K562 (cell line): ENCODE data around the gene VEGFB. TPM values are rescaled to one million over a fixed set of nuclear protein-coding genes. Genes with fewer than 3 reads are reported as not detected.
A peak's percentile ranks its signal among the peaks of the same experiment; 100 is the strongest.

Source experiments
- ARID4B ChIP-seq: sonication (generic); formaldehyde crosslinking; IDR thresholded peaks from 2 replicates; pipeline ENCODE4 v1.8.0; 2022; ENCODE audit warnings: mild to moderate bottlenecking, missing genetic modification reagents
- CREM ChIP-seq: IDR thresholded peaks from 2 replicates; pipeline ENCODE4 v1.6.1; 2014; ENCODE audit warnings: antibody characterized with exemption, low read depth
- E2F1 ChIP-seq: sonication (generic); formaldehyde crosslinking; IDR thresholded peaks from 2 replicates; pipeline ENCODE4 v1.8.1; 2023; ENCODE audit warnings: mild to moderate bottlenecking, missing genetic modification reagents, moderate library complexity
- EHMT2 ChIP-seq: fragments of 450-650 bp; IDR thresholded peaks from 2 replicates; pipeline ENCODE4 v1.6.1; 2018; ENCODE audit warnings: antibody characterized with exemption
- EP400 ChIP-seq: fragments of 450-650 bp; IDR thresholded peaks from 2 replicates; pipeline ENCODE4 v1.6.1; 2017; ENCODE audit warnings: antibody characterized with exemption, mild to moderate bottlenecking, moderate library complexity
- ESRRA ChIP-seq: fragments of 450-650 bp; IDR thresholded peaks from 2 replicates; pipeline ENCODE4 v1.6.1; 2014; ENCODE audit warnings: low read depth, mild to moderate bottlenecking, moderate library complexity, borderline replicate concordance
- IRF1 ChIP-seq: sonication (generic); formaldehyde crosslinking; IDR thresholded peaks from 2 replicates; pipeline ENCODE4 v1.8.0; 2022; ENCODE audit warnings: missing genetic modification reagents, mild to moderate bottlenecking, borderline replicate concordance
- JUNB ChIP-seq: fragments of 450-650 bp; formaldehyde crosslinking; conservative IDR thresholded peaks from 2 replicates; pipeline ENCODE4 v1.4.0; 2020; ENCODE audit warnings: mild to moderate bottlenecking
- MNT ChIP-seq, 2 experiments: fragments of 450-650 bp; conservative IDR thresholded peaks; 2 replicates each; pipeline ENCODE4 v1.6.1; 2017; ENCODE audit warnings: mild to moderate bottlenecking in 2 of 2, moderate library complexity in 2 of 2
- POLR2G ChIP-seq: fragments of 200-400 bp; formaldehyde crosslinking; IDR thresholded peaks from 2 replicates; pipeline ENCODE4 v1.6.1; 2017; ENCODE audit warnings: low read depth, mild to moderate bottlenecking, antibody characterized with exemption, low read length, moderate library complexity
- POLR3A ChIP-seq: IDR thresholded peaks from 2 replicates; pipeline ENCODE4 v1.6.1; 2011; ENCODE audit warnings: borderline replicate concordance, mild to moderate bottlenecking, moderate library complexity; ENCODE audit not compliant: insufficient read length, insufficient read depth; ENCODE audit errors: extremely low read depth
- SIN3B ChIP-seq: fragments of 450-650 bp; IDR thresholded peaks from 2 replicates; pipeline ENCODE4 v1.6.1; 2017; ENCODE audit warnings: low read depth, mild to moderate bottlenecking, moderate library complexity
- SUPT5H ChIP-seq: fragments of 450-650 bp; IDR thresholded peaks from 2 replicates; pipeline ENCODE4 v1.6.1; 2016
- TAL1 ChIP-seq: fragments of 450-650 bp; IDR thresholded peaks from 2 replicates; pipeline ENCODE4 v1.6.1; 2016; ENCODE audit warnings: mild to moderate bottlenecking
- ZNF174 ChIP-seq: fragments of 250-450 bp; sonication (Bioruptor Pico); IDR thresholded peaks from 2 replicates; pipeline ENCODE4 v1.4.0; 2020; ENCODE audit warnings: mild to moderate bottlenecking
- ZNF395 ChIP-seq: fragments of 200-800 bp; sonication (Bioruptor generic); IDR thresholded peaks from 2 replicates; pipeline ENCODE4 v1.6.1; 2017; ENCODE audit warnings: missing genetic modification characterization, missing compliant biosample characterization
- polyA plus RNA-seq, 8 experiments: library from polyadenylated mRNA; depleted of rRNA in 4 of 8; stranded (reverse) in 5 of 8; unstranded in 3 of 8; fragments of >200 nt; fragmentation: Nextera tagmentation in 2 of 8; fragmentation: Illumina TruSeq in 1 of 8; extraction: Ambion mirVana in 2 of 8; extraction: Trizol in 1 of 8; gene quantifications; 2 replicates each; pipeline versions ENCODE4 v1.2.1 to v1.2.3, GENCODE V29; 2011 to 2014; ENCODE audit warnings: inconsistent platforms in 1 of 8, missing spikeins in 1 of 8
- total RNA-seq, 7 experiments: library from RNA; depleted of rRNA in 6 of 7; stranded (reverse); fragments of >200 nt in 6 of 7; fragmentation: Illumina TruSeq in 2 of 7; extraction: Trizol in 2 of 7; gene quantifications; 2 replicates each; pipeline versions ENCODE4 v1.2.1 to v1.2.3, GENCODE V29; 2011 to 2021; ENCODE audit warnings: low replicate concordance in 1 of 7

The VEGFB gene
- total and polyA plus RNA-seq, 9 of the 15 experiments (the other 6 are each of a cell fraction or from before 2014, with no cell fraction given): 11.0 to 83.4 (median 25.7) TPM

GRCh38 chr11:64241491-64242374, 7.3 kb downstream of the VEGFB start (continued):
- no peak for TF ChIP-seq JUNB
- no peak for TF ChIP-seq IRF1 (CRISPR knock-in tag)
- TF ChIP-seq ESRRA: no peak; the same call in 1 of the 2 replicates
- peak; percentile 87 for TF ChIP-seq SUPT5H
- peak; percentile 79 for TF ChIP-seq POLR2G
- peak; percentile 47; the same call in 1 of the 2 replicates for TF ChIP-seq CREM
- no peak for TF ChIP-seq SIN3B
- TF ChIP-seq ARID4B: peak; percentile 89; the same call in 1 of the 2 replicates
- no peak; a peak in 1 of 4 replicates for TF ChIP-seq MNT (conservative IDR thresholded peaks at IDR 0.05)
- TF ChIP-seq EP400: peak; percentile 71
- TF ChIP-seq EHMT2: no peak
- no peak for TF ChIP-seq TAL1
- TF ChIP-seq POLR3A: no peak
- TF ChIP-seq E2F1 (CRISPR knock-in tag): 0 out of 2 replicates have a peak, but pooled peaks have one; percentile 38
- no peak for TF ChIP-seq ZNF174 (CRISPR knock-in tag)
- peak; percentile 75; the same call in 1 of the 2 replicates for TF ChIP-seq ZNF395 (CRISPR knock-in tag)
